AG04449 (cell line): ENCODE data around the gene GYG1.

Experiments
- CTCF ChIA-PET: fragments of 350-600 bp; formaldehyde crosslinking; extraction: SDS; loops from one replicate; lab custom pipeline; 2021; ENCODE audit warnings: antibody characterized with exemption; lab: Yijun Ruan, JAX
- POLR2A ChIA-PET: fragments of 400-600, 350-600 bp; formaldehyde crosslinking; extraction: SDS; loops from one replicate; lab custom pipeline; 2020; ENCODE audit warnings: antibody characterized with exemption, inconsistent platforms; lab: Yijun Ruan, JAX
- DNase-seq: peaks from one replicate; pipeline ENCODE4 v3.0.0-alpha.2; 2010; ENCODE audit warnings: low read depth, low spot score
- H3K4me3 ChIP-seq: 2 replicates; pipeline ENCODE4 v1.5.1; 2011; ENCODE audit warnings: low read depth, mild to moderate bottlenecking, control low read depth, low read length
- TF ChIP-seq, protein P1 (sequence below): IDR thresholded peaks from one replicate; pipeline ENCODE4 v1.5.1; 2011; ENCODE audit warnings: mild to moderate bottlenecking, moderate library complexity, low read length, control low read depth, inconsistent platforms; ENCODE audit not compliant: insufficient read depth; ENCODE audit errors: missing control alignments

The GYG1 gene

GRCh38 chr3:149020839-149021252 lies 29.5 kb downstream of the GYG1 start:
- no peak overlapping the region for H3K4me3 ChIP-seq
- TF ChIP-seq, protein P1, sequence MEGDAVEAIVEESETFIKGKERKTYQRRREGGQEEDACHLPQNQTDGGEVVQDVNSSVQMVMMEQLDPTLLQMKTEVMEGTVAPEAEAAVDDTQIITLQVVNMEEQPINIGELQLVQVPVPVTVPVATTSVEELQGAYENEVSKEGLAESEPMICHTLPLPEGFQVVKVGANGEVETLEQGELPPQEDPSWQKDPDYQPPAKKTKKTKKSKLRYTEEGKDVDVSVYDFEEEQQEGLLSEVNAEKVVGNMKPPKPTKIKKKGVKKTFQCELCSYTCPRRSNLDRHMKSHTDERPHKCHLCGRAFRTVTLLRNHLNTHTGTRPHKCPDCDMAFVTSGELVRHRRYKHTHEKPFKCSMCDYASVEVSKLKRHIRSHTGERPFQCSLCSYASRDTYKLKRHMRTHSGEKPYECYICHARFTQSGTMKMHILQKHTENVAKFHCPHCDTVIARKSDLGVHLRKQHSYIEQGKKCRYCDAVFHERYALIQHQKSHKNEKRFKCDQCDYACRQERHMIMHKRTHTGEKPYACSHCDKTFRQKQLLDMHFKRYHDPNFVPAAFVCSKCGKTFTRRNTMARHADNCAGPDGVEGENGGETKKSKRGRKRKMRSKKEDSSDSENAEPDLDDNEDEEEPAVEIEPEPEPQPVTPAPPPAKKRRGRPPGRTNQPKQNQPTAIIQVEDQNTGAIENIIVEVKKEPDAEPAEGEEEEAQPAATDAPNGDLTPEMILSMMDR, result no peak
- DNase-seq, result no peak
- CTCF ChIA-PET, result no interaction called here
- POLR2A ChIA-PET, result no interaction called here

DNA sequence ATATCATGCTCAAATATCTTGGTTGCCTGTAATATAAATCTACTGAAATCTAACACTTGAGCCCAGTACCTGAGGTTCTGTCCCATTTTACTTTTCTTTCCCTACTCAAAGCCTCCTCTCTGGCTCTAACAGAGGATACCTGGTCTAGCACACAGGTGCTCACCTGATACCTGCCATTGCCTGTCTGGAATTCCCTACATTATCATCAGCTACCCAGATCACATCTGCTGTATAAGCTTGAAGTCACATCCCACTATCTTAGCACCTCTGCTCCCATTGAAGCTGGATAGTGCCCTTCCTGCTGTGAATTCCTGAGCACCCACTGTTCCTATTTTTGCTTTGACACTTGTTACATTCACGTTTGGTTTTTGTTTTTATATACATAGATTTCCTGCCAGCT lies 30.5 kb downstream of the GYG1 start:
- H3K4me3 ChIP-seq, result no peak overlapping the region
- ChIA-PET CTCF (no interaction called here), POLR2A (no interaction called here)
- TF ChIP-seq, protein P1, result no peak
- no peak for DNase-seq

- no peak overlapping the region for H3K4me3 ChIP-seq
- TF ChIP-seq, protein P1, result no peak
- ChIA-PET CTCF (no interaction called here), POLR2A (no interaction called here)
- DNase-seq, result no peak
These were observed 32.6 kb downstream of the GYG1 start for GRCh38 chr3:149023951-149024350.

- ChIA-PET POLR2A (no interaction called here), CTCF (interaction anchor here (0.6 to 1.2 kb wide), 2 partner anchors 10 to 52 kb away, joined by 3 to 4 read pairs; no protein-coding TSS in a partner anchor)
- no peak overlapping the region for H3K4me3 ChIP-seq
- DNase-seq, result no peak
- TF ChIP-seq, protein P1, result no peak
These were observed 35.4 kb downstream of the GYG1 start for GRCh38 chr3:149026718-149027117.

DNA sequence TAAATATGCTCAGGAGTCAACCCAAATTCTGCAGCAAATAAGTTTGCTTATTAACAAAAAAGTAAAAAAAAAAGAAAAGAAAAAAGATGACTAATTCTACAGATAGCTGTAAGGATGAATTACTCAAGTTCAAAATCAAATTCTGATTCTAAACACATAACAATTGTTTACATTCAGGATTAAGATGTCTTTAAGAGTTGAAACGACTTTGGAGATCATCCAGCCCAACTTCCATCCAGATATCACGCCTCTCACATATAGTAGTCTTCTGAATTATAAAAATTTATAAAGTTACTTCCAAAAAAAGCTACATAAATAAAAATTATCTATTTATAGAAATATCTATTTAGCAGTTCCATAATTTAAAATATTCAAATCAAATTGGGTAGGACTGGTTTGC lies 39.8 kb downstream of the GYG1 start:
- TF ChIP-seq, protein P1, result no peak
- ChIA-PET CTCF (interaction anchor here (0.9 kb wide), 1 partner anchor 77 kb away, joined by 3 read pairs; no protein-coding TSS in a partner anchor), POLR2A (no interaction called here)
- DNase-seq, result no peak
- no peak overlapping the region for H3K4me3 ChIP-seq

GRCh38 chr3:149037684-149038083 lies 46.3 kb downstream of the GYG1 start:
- POLR2A ChIA-PET, result no interaction called here
- CTCF ChIA-PET, result interaction anchor here (1.4 to 2.5 kb wide), 2 partner anchors 12 to 82 kb away, joined by 3 to 14 read pairs; no protein-coding TSS in a partner anchor

More at GRCh38 chr3:149037684-149038083, 46.3 kb downstream of the GYG1 start:
- TF ChIP-seq, protein P1, result no peak
- DNase-seq, result no peak
- H3K4me3 ChIP-seq, result no peak overlapping the region
